HUES6 (cell line): ENCODE data around the gene INAVA.
"Not testable (repeated sequence)": the region's sequence is repeated elsewhere in the genome, so short reads cannot be mapped to it uniquely, and the experiment has no call there.

Experiments used
- H3K27ac ChIP-seq: 2 replicates; pipeline ENCODE4 v1.7.0; 2013; ENCODE audit warnings: low read depth, mild to moderate bottlenecking, low read length, inconsistent platforms
- H3K27me3 ChIP-seq: 2 replicates; pipeline ENCODE4 v1.6.1; 2013; ENCODE audit warnings: low read length; ENCODE audit not compliant: control insufficient read depth, insufficient read depth
- H3K36me3 ChIP-seq: 2 replicates; pipeline ENCODE4 v1.6.1; 2013; ENCODE audit warnings: low read length; ENCODE audit not compliant: control insufficient read depth, insufficient read depth
- H3K4me1 ChIP-seq: 2 replicates; pipeline ENCODE4 v1.6.1; 2013; ENCODE audit warnings: low read length; ENCODE audit not compliant: control insufficient read depth, insufficient read depth
- H3K4me3 ChIP-seq: 2 replicates; pipeline ENCODE4 v1.5.1; 2013; ENCODE audit warnings: low read depth, low read length
- H3K9ac ChIP-seq: one replicate; pipeline ENCODE4 v1.6.1; 2013; ENCODE audit warnings: mild to moderate bottlenecking, low read length
- H3K9me3 ChIP-seq: 2 replicates; pipeline ENCODE4 v1.6.1; 2013; ENCODE audit warnings: low read depth, low read length; ENCODE audit not compliant: control insufficient read depth, insufficient read depth

Gene INAVA

GRCh38 chr1:200908191-200908868 is 13.6 kb downstream of the INAVA start:
- Histone ChIP-seq H3K4me1 (no peaks in the 10 kb centered on the region), H3K27me3 (no peaks in the 10 kb centered on the region), H3K9me3 (no peaks in the 10 kb centered on the region), H3K4me3 (no peak overlapping the region), H3K9ac (no peak overlapping the region), H3K27ac (no peak overlapping the region), H3K36me3 (peaks cover 62% of the 10 kb centered on the region)

GRCh38 chr1:200909071-200909470 is 14.4 kb downstream of the INAVA start:
- H3K27me3 ChIP-seq, result no peaks in the 10 kb centered on the region
- H3K36me3 ChIP-seq, result peaks cover 62% of the 10 kb centered on the region
- H3K4me1 ChIP-seq, result no peaks in the 10 kb centered on the region
- no peak overlapping the region for H3K4me3 ChIP-seq
- no peak overlapping the region for H3K9ac ChIP-seq
- H3K27ac ChIP-seq, result no peak overlapping the region
- H3K9me3 ChIP-seq, result no peaks in the 10 kb centered on the region

GRCh38 chr1:200909757-200910239 is 15.1 kb downstream of the INAVA start:
- no peaks in the 10 kb centered on the region for H3K27me3 ChIP-seq
- H3K36me3 ChIP-seq, result peaks cover 59% of the 10 kb centered on the region
- H3K4me3 ChIP-seq, result no peak overlapping the region
- H3K4me1 ChIP-seq, result no peaks in the 10 kb centered on the region
- no peak overlapping the region for H3K9ac ChIP-seq
- no peak overlapping the region for H3K27ac ChIP-seq
- no peaks in the 10 kb centered on the region for H3K9me3 ChIP-seq

GRCh38 chr1:200911361-200911760 is 16.7 kb downstream of the INAVA start:
- Histone ChIP-seq H3K27me3 (no peaks in the 10 kb centered on the region), H3K4me1 (no peaks in the 10 kb centered on the region), H3K4me3 (no peak overlapping the region), H3K36me3 (peaks cover 55% of the 10 kb centered on the region), H3K27ac (no peak overlapping the region), H3K9me3 (no peaks in the 10 kb centered on the region), H3K9ac (no peak overlapping the region)

GRCh38 chr1:200911936-200912335 is 17.2 kb downstream of the INAVA start:
- H3K27ac ChIP-seq, H3K9ac ChIP-seq, H3K4me3 ChIP-seq, H3K27me3 ChIP-seq, H3K4me1 ChIP-seq, H3K9me3 ChIP-seq: not testable (repeated sequence)
- peaks cover 55% of the 10 kb centered on the region for H3K36me3 ChIP-seq

GRCh38 chr1:200912737-200913407 is 18.2 kb downstream of the INAVA start:
- Histone ChIP-seq H3K9me3 (no peaks in the 10 kb centered on the region), H3K4me3 (no peak overlapping the region), H3K27ac (no peak overlapping the region), H3K27me3 (no peaks in the 10 kb centered on the region), H3K4me1 (no peaks in the 10 kb centered on the region), H3K9ac (no peak overlapping the region), H3K36me3 (peaks cover 49% of the 10 kb centered on the region)

- H3K36me3 ChIP-seq, result peaks cover 18% of the 10 kb centered on the region
- no peak overlapping the region for H3K9ac ChIP-seq
- H3K4me1 ChIP-seq, result no peaks in the 10 kb centered on the region
- no peak overlapping the region for H3K27ac ChIP-seq
- no peak overlapping the region; the same call in 1 of the 2 replicates for H3K4me3 ChIP-seq
- no peaks in the 10 kb centered on the region for H3K9me3 ChIP-seq
- no peaks in the 10 kb centered on the region for H3K27me3 ChIP-seq
Measured at GRCh38 chr1:200916152-200916551, 21.5 kb downstream of the INAVA start.

GRCh38 chr1:200916681-200917080 is 22.0 kb downstream of the INAVA start:
- H3K4me1 ChIP-seq, result no peaks in the 10 kb centered on the region
- H3K9ac ChIP-seq, result no peak overlapping the region
- H3K27ac ChIP-seq, result no peak overlapping the region
- H3K27me3 ChIP-seq, result no peaks in the 10 kb centered on the region
- no peaks in the 10 kb centered on the region for H3K9me3 ChIP-seq
- H3K36me3 ChIP-seq, result peaks cover 14% of the 10 kb centered on the region
- H3K4me3 ChIP-seq, result no peak overlapping the region; the same call in 1 of the 2 replicates

GRCh38 chr1:200917291-200917817 is 22.7 kb downstream of the INAVA start:
- no peak overlapping the region for H3K9ac ChIP-seq
- H3K36me3 ChIP-seq, result peaks cover 10% of the 10 kb centered on the region
- H3K9me3 ChIP-seq, result no peaks in the 10 kb centered on the region
- H3K27ac ChIP-seq, result no peak overlapping the region
- H3K4me1 ChIP-seq, result no peaks in the 10 kb centered on the region
- no peaks in the 10 kb centered on the region for H3K27me3 ChIP-seq
- H3K4me3 ChIP-seq, result no peak overlapping the region

- peaks cover 4% of the 10 kb centered on the region for H3K36me3 ChIP-seq
- H3K4me3 ChIP-seq, result no peak overlapping the region
- no peaks in the 10 kb centered on the region for H3K4me1 ChIP-seq
- H3K27ac ChIP-seq, result no peak overlapping the region
- H3K9ac ChIP-seq, result no peak overlapping the region
- no peaks in the 10 kb centered on the region for H3K27me3 ChIP-seq
- no peaks in the 10 kb centered on the region for H3K9me3 ChIP-seq
Measured at GRCh38 chr1:200918006-200918405, 23.3 kb downstream of the INAVA start.

- H3K4me1 ChIP-seq, result no peaks in the 10 kb centered on the region
- no peak overlapping the region for H3K4me3 ChIP-seq
- H3K27ac ChIP-seq, result no peak overlapping the region
- H3K27me3 ChIP-seq, result no peaks in the 10 kb centered on the region
- no peak overlapping the region for H3K9ac ChIP-seq
- H3K9me3 ChIP-seq, result no peaks in the 10 kb centered on the region
- H3K36me3 ChIP-seq, result no peaks in the 10 kb centered on the region
Measured at GRCh38 chr1:200919386-200919785, 24.7 kb downstream of the INAVA start.
